Spleen (tissue), 11 donors: Measurements from ENCODE around the gene ALDOB. TPM values are rescaled to one million over a fixed set of nuclear protein-coding genes. Genes with fewer than 3 reads are reported as not detected.

ENCODE experiments used
- DNase-seq: peaks from one replicate; pipeline ENCODE4 v3.0.0-alpha.2; 2020
- H3K27ac ChIP-seq, 8 donors: fragments of 200-600 bp; sonication (generic) in 7 of 8; 1 replicate in 4 of 8; 2 replicates in 4 of 8; pipeline versions ENCODE4 v1.5.0 to v1.8.0; 2016 to 2021; ENCODE audit warnings: inconsistent platforms in 4 of 8, mild to moderate bottlenecking in 4 of 8, moderate library complexity in 1 of 8
- H3K27me3 ChIP-seq, 7 donors: fragments of 200-600 bp; sonication (generic) in 6 of 7; replicated peaks in 1 of 7; 1 replicate in 4 of 7; 2 replicates in 3 of 7; pipeline versions ENCODE4 v1.5.0 to v1.8.0; 2016 to 2021; ENCODE audit warnings: inconsistent platforms in 3 of 7, mild to moderate bottlenecking in 1 of 7
- H3K36me3 ChIP-seq, 6 donors: fragments of 200-600 bp; sonication (generic) in 5 of 6; 1 replicate in 4 of 6; 2 replicates in 2 of 6; pipeline versions ENCODE4 v1.5.0 to v1.8.0; 2016 to 2021; ENCODE audit warnings: inconsistent platforms in 2 of 6
- H3K4me1 ChIP-seq, 6 donors: fragments of 200-600 bp; sonication (generic) in 5 of 6; 1 replicate in 3 of 6; 2 replicates in 3 of 6; pipeline versions ENCODE4 v1.5.0 to v1.8.0; 2016 to 2021; ENCODE audit warnings: inconsistent platforms in 3 of 6
- H3K4me3 ChIP-seq, 8 donors: fragments of 200-600 bp; sonication (generic) in 7 of 8; 1 replicate in 4 of 8; 2 replicates in 4 of 8; pipeline versions ENCODE4 v1.5.0 to v1.8.0; 2016 to 2021; ENCODE audit warnings: inconsistent platforms in 4 of 8, mild to moderate bottlenecking in 4 of 8, moderate library complexity in 2 of 8
- H3K9me3 ChIP-seq, 8 donors: fragments of 200-600 bp; sonication (generic) in 7 of 8; 1 replicate in 4 of 8; 2 replicates in 4 of 8; pipeline versions ENCODE4 v1.5.0 to v1.8.0; 2016 to 2021; ENCODE audit warnings: inconsistent platforms in 4 of 8
- CTCF ChIP-seq, 11 experiments: fragments of 200-600 bp in 7 of 11; fragments of 450-650 bp in 4 of 11; sonication (generic) in 4 of 11; IDR thresholded peaks in 8 of 11; conservative IDR thresholded peaks in 3 of 11; 1 replicate in 7 of 11; 2 replicates in 4 of 11; pipeline versions ENCODE4 v1.4.0 to v1.8.0; 2016 to 2021; ENCODE audit warnings: antibody characterized with exemption in 11 of 11, inconsistent platforms in 4 of 11, mild to moderate bottlenecking in 1 of 11
- POLR2A ChIP-seq, 3 donors: fragments of 450-650 bp; IDR thresholded peaks; one replicate each; pipeline ENCODE4 v1.5.1; 2017; ENCODE audit warnings: antibody characterized with exemption in 3 of 3, mild to moderate bottlenecking in 1 of 3
- POLR2AphosphoS5 ChIP-seq, 3 donors: sonication (generic); formaldehyde crosslinking; IDR thresholded peaks; one replicate each; pipeline ENCODE4 v1.5.1; 2017; ENCODE audit warnings: antibody characterized with exemption in 3 of 3
- whole genome bisulfite sequencing, 5 donors: extraction: QIAGEN DNeasy Blood & Tissue Kit in 3 of 5; methylation state at CpG; one replicate each; pipeline versions ENCODE4 v1.1.5 to v1.1.7; 2013 to 2018; 5-methylcytosine and 5-hydroxymethylcytosine counted together
- intact Hi-C: fragments of 100-400 bp; cut with DNase I; formaldehyde crosslinking; loops from one replicate; pipeline ENCODE4 v1.15.0; 2023; ENCODE audit warnings: low total_unique reads
- polyA plus RNA-seq, 3 donors: library from polyadenylated mRNA; stranded (reverse); fragments of 200-250 nt; gene quantifications; one replicate each; pipeline ENCODE4 v1.2.1, GENCODE V29; 2013
- total RNA-seq, 7 donors: library from RNA; depleted of rRNA in 3 of 7; stranded (reverse); fragments of >200 nt in 3 of 7; fragmentation: NEBNext Ultra II Directional in 4 of 7; extraction: Animal tissue kit (Norgen Biotek cat#: 25700) in 4 of 7; gene quantifications; one replicate each; pipeline versions ENCODE4 v1.1.0 to v1.2.1, GENCODE V29; 2016 to 2021
- donor health status: healthy with polysubstance abuse.
- donor health status: DM: no; HTN: no; CAD: no; lungs with moderate emphysema.
- donor health status: DM: no; HTN: no; CAD: no.
- donor health status: Bipolar disorder and iron deficiency.
- donor health status: healthy.
- donor health status: DM: no; HTN: no; CAD: no.
- donor health status: DM: yes; HTN: yes; CAD: no.

ALDOB gene
- total and polyA plus RNA-seq, 10 donors = 0.15 to 0.83 (median 0.40) TPM; not detected in 6

GRCh38 chr9:101381118-101381517 lies 54.5 kb downstream of the ALDOB start:
- DNase-seq = no peak
- WGBS, 5 donors = 90 to 95% (median 95%) methylated on average over 3 of the region's 3 CpGs
- intact Hi-C loops = no loop called here
- Histone ChIP-seq H3K27me3 (no peaks in the 10 kb centered on the region), H3K27ac (no peak overlapping the region), H3K4me3 (no peak overlapping the region), H3K4me1 (no peaks in the 10 kb centered on the region), H3K9me3 (peaks cover 0 to 33% (median 22%) of the 10 kb centered on the region in 8 donors), H3K36me3 (peaks cover 0 to 8% (median 0%) of the 10 kb centered on the region in 6 donors)
- no peak for TF ChIP-seq POLR2AphosphoS5 (IDR thresholded peaks at IDR 0.05)
- no peak for TF ChIP-seq CTCF (IDR thresholded peaks at IDR 0.05 in 8 of 11, conservative IDR thresholded peaks at IDR 0.05 in 3 of 11)
- no peak for TF ChIP-seq POLR2A (IDR thresholded peaks at IDR 0.05)

- H3K9me3 ChIP-seq = peaks cover 0 to 25% (median 15%) of the 10 kb centered on the region in 8 donors
- no peaks in the 10 kb centered on the region for H3K4me1 ChIP-seq
- peaks cover 0 to 6% (median 0%) of the 10 kb centered on the region in 7 donors for H3K27me3 ChIP-seq
- TF ChIP-seq POLR2A (IDR thresholded peaks at IDR 0.05) (no peak), CTCF (IDR thresholded peaks at IDR 0.05 in 8 of 11, conservative IDR thresholded peaks at IDR 0.05 in 3 of 11) (no peak), POLR2AphosphoS5 (IDR thresholded peaks at IDR 0.05) (no peak)
- no peak for DNase-seq
- H3K4me3 ChIP-seq = no peak overlapping the region
- peaks cover 0 to 2% (median 0%) of the 10 kb centered on the region in 6 donors for H3K36me3 ChIP-seq
- intact Hi-C loops = no loop called here
- no peak overlapping the region for H3K27ac ChIP-seq
Measured at GRCh38 chr9:101380295-101380694, 55.3 kb downstream of the ALDOB start.

- H3K36me3 ChIP-seq = no peaks in the 10 kb centered on the region
- intact Hi-C loops = no loop called here
- peaks cover 0 to 12% (median 0%) of the 10 kb centered on the region in 8 donors for H3K9me3 ChIP-seq
- H3K4me1 ChIP-seq = no peaks in the 10 kb centered on the region
- peaks cover 0 to 6% (median 0%) of the 10 kb centered on the region in 7 donors for H3K27me3 ChIP-seq
- TF ChIP-seq CTCF (IDR thresholded peaks at IDR 0.05 in 8 of 11, conservative IDR thresholded peaks at IDR 0.05 in 3 of 11) = no peak
- TF ChIP-seq POLR2AphosphoS5 (IDR thresholded peaks at IDR 0.05) = no peak
- TF ChIP-seq POLR2A (IDR thresholded peaks at IDR 0.05) = no peak
- H3K4me3 ChIP-seq = no peak overlapping the region
- no peak overlapping the region for H3K27ac ChIP-seq
- 76 to 89% (median 83%) methylated on average over 6 of the region's 6 CpGs for WGBS, 5 donors
- DNase-seq = no peak
Measured at GRCh38 chr9:101376111-101376848, 59.3 kb downstream of the ALDOB start.

- Histone ChIP-seq H3K27me3 (peaks cover 0 to 6% (median 0%) of the 10 kb centered on the region in 7 donors), H3K36me3 (no peaks in the 10 kb centered on the region), H3K4me1 (no peaks in the 10 kb centered on the region), H3K27ac (no peak overlapping the region), H3K9me3 (peaks cover 0 to 12% (median 0%) of the 10 kb centered on the region in 8 donors), H3K4me3 (no peak overlapping the region)
- TF ChIP-seq POLR2A (IDR thresholded peaks at IDR 0.05) = no peak
- TF ChIP-seq CTCF (IDR thresholded peaks at IDR 0.05 in 8 of 11, conservative IDR thresholded peaks at IDR 0.05 in 3 of 11) = no peak
- no peak for TF ChIP-seq POLR2AphosphoS5 (IDR thresholded peaks at IDR 0.05)
- DNase-seq = no peak
- 89 to 96% (median 91%) methylated on average over 12 of the region's 12 CpGs for WGBS, 5 donors
- intact Hi-C loops = no loop called here
Measured at GRCh38 chr9:101375546-101375945, 60.0 kb downstream of the ALDOB start.
